ENCODE data around the gene TMEM42.
"Not testable (repeated sequence)": the region's sequence is repeated elsewhere in the genome, so short reads cannot be mapped to it uniquely, and the experiment has no call there.

Gene TMEM42

DNA sequence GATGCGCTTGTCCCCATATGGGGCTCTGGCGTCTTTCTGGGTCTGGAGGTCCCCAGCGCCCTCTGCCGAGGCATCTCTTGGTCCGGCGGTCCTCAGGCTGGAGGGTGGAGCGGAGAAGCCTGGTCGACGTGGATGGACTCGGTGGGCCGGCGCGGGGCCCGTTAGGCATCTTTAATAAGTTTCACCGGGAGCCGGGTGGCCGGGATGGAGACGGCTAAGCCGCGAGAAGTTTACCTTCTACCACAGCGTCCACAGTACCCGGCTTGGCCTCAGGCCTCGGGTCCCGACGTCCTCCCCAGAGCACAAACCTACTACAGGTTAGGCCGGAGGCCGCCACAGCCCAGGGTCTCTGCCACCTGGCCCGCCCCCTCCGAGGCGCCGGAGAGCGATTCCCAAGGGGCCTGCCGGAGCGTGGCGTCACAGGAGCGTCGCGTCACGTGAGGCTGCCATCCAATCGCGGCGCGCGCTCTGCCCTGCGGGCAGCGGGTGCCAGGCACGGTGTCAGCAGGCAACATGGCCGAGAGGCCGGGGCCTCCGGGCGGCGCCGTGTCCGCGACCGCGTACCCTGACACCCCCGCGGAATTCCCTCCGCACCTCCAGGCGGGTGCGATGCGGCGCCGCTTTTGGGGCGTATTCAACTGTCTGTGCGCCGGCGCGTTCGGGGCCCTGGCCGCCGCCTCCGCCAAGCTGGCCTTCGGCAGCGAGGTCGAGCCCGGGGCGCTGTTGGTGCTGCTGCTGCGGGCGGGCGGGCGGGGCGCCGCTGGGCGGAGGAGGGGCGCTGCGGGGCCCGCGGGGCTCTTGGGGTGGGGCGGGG lies at the start of gene TMEM42:
Gene TMEM42, plus strand, starts transcription at position 501 of the 814 bp plus-strand sequence. Its CDS starts 13 bp downstream, at position 514.
- DNase-seq = peak; percentile 90

DNA sequence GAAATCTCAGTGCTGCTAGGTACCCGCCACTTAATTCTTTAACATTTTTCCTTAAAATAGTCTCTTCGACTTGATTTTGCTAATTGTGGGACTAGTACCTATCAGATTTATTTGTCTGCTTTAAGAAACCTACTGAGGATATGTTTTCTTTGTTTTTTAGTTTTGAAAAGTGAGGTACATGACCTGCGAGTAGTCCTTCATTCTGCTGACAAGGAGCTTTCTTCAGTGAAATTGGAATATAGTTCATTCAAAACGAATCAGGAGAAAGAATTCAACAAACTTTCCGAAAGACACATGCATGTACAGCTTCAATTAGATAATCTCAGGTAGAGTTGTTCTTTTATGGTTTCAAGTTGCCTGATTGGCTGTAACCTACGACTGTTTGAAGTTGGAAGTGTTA lies 47.0 kb upstream of the TMEM42 start:
- DNase-seq = no peak

DNA sequence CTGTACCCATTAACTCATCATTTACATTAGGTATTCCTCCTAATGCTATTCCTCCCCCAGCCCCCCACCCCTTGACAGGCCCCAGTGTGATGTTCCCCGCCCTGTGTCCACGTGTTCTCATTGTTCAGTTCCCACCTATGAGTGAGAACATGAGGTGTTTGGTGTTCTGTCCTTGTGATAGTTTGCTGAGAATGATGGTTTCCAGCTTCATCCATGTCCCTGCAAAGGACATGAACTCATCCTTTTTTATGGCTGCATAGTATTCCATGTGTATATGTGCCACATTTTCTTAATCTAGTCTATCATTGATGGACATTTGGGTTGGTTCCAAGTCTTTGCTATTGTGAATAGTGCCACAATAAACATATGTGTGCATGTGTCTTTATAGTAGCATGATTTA lies 45.4 kb upstream of the TMEM42 start:
- not testable (repeated sequence) for DNase-seq

DNA sequence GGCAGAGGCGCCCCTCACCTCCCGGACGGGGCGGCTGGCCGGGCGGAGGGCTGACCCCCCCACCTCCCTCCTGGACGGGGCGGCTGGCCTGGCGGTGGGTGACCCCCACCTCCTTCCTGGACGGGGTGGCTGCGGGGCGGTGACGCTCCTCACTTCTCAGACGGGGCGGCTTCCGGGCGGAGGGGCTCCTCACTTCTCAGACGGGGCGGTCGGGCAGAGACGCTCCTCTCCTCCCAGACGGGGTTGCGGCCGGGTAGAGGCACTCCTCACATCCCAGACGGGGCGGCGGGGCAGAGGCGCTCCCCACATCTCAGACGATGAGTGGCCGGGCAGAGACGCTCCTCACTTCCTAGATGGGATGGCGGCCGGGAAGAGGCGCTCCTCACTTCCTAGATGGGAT lies 40.5 kb upstream of the TMEM42 start:
- DNase-seq = not testable (repeated sequence)

DNA sequence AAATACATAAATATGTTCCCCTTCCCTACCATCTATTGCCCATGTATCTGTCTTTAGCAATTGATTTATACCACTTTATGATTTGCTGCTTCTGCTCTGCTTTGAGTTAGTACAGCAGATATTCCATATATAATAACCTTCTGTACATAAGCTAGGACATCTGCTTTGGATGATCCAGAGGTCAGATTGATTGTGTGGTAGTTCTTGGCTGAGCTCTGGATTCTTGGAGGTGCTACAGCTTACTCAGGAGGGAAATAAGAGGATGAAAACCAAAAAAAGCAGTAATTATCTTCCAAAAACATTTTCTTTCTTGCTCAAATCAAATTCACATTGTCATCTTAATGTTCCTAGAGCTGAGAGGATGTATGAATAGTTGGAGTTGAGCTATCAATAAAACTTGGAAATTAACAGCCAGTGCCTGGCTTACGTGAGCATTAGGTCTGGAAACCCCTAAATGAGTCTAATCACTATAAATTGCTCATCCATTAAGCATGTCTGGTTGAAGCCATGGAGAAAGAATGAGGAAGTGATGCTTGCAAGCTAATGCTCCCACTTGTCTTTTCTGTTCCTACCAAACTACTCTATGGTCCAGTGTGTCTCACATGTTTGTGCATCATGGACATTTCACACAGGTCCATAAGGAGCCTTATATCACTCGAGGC lies 36.3 kb upstream of the TMEM42 start:
- no peak for DNase-seq

DNA sequence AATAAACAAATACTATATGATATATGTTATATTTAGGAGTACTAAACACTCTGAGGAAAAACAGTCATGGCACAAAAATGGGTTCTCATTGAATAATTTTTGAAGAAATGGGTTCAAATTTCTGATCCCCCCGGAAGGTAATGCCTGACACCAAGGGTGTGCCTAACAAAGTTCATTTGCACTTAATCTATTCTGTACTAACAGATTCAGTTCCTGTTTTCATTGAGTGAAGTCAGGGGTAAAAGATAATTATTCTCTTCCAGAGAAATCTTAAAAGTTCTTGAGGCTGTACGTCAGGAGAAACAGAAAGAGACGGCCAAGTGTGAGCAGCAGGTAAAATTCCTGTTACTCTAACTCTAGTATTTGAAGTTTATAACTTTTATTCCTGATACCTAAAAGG lies 34.5 kb upstream of the TMEM42 start:
- no peak for DNase-seq

DNA sequence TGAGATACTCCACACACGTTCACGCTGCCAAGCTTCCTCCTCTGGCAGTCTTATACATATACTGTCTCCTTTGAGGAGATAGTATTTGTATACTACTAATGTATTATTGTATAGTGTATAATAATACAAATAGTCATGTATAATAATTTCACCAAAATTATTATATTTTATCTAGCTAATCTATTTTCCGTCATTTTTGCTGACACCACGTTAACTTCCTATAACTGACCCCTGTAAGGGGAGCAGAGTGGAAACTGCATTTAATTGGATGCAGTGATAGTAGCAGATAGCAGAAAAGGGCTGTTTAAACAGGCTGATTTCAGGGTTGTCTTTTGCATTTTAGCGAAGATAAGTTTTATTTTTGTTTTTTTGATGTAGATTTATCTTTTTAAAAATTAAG lies 30.5 kb upstream of the TMEM42 start:
- no peak for DNase-seq

DNA sequence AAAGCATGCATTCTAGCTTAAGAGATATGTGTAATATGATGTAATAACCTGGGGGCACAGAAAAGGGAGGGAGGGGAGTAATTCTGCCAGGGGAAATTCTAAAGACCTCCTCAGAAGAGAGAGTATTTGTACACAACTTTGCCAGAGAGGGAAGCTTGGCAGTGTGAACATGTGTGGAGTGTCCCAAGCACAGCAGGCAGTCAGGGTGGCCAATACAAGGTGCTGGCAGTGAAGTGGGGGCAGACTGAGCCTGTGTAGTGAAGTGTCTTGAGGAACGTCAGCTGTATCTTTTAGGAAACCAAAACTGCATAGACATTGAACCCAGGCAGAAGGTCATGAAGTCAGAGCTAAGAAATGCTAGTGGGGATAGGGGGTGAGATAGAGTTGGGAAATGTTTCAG lies 29.7 kb upstream of the TMEM42 start:
- DNase-seq = no peak

DNA sequence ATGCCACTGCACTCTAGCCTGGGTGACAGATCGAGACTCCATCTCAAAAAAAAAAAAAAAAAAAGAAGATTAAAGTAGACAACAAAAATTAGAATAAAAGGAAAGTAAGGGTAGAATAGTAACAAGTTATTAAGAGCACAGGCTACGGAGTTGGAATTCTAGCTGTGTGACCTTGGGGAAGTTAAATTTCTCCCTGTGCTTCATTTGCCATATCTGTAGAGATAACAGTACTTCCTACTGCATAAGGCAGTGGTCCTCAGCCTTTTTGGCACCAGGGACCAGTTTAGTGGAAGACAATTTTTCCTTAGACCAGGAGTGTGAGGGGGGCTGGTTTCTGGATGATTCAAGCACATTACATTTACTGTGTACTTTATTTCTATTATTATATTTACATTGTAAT lies 28.7 kb upstream of the TMEM42 start:
- no peak for DNase-seq

DNA sequence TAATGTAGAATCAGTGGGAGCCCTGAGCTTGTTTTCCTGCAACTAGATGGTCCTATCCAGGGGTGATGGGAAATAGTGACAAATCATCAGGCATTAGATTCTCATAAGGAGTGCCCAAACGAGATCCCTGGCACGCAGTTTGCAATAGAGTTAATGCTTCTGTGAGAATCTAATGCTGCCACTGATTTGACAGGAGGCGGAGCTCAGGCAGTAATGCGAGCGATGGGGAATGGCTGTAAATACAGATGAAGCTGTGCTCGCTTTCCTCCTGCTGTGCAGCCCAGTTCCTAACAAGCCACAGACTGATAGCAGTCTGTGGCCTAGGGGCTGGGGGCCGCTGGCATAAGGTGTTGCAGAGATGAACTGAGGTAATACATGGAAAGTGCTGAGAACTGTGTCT lies 28.3 kb upstream of the TMEM42 start:
- DNase-seq = no peak

DNA sequence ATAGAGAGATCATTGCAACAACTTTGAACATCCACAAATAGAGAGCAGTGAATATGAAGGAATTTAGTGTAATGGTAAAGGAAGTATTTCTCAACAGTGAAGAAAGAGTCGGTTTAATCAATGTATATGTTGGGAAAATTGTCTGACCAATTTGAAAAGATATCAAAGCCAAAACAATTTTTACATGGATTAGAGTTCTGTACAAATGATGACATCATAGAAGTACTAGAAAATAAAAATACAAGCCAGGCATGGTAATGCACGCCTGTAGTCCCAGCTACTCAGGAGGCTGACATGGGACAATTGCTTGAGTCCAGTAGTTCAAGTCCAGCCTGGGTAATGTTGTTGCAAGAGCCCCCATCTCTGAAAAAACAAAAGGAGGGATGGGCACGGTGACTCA lies 26.0 kb upstream of the TMEM42 start:
- DNase-seq = no peak

DNA sequence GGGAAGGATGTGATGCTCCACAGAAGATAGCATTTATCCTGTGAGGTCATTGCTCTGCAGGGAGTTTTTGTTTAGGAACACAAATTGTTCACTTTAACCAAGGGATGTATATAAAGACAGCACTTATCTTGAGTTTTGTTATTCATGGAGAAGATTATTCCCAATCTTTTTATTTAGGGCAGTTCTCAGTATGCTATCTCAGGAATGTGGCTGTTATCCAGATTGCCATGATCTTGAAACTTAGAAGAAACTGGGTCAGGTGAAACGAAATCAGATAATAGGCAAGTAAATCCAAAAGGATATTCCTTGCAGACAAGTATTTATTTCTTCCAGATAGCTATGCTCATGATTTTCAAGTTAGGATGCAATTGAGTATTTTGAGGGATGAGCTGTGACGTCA lies 19.3 kb upstream of the TMEM42 start:
- DNase-seq = no peak

DNA sequence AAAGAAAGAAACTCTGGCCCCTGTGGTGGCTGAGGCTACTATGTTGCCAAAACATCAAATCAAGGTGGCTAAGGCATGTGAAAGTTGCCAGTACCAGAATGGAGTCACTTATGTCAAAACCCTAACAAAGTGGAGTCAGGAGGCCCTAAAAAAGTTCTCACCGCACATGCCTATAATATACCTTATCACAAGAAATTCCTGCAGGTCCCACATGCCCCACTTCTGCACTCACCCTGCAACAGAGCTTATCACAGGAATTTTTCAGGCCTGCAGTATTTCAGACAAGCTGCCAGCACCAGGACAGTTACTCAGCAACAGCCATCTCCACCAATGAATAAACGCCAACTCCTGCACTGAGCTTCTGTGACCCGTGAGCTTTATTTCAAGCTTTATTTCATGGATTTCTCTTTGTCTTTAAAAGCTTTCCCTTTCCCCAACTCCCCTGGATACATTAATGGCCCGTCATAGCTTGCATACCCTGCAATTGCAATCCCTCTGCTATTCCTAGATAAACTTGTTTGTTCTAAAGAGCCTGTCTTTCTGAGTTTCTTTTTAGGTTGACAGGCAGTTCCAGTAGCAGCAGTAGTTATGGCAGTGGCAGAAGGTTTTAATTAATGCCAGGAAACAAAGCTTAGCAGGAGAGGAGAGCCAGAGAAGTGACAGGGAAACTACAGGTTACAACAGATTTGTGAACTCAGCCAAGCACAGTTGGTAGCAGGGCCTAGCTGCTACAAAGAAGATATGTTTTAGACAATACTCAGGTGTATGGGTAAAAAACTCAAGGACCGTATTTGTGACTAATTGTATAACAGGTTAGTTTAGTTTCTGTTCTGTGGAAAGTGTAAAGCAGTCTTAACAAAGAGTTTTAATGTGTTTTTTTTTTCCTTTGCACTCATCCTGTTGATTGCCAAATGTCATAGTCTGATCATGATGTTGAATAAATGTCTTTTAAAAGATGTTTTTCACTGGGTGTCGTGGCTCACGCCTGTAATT lies 15.9 kb upstream of the TMEM42 start:
- DNase-seq = no peak

DNA sequence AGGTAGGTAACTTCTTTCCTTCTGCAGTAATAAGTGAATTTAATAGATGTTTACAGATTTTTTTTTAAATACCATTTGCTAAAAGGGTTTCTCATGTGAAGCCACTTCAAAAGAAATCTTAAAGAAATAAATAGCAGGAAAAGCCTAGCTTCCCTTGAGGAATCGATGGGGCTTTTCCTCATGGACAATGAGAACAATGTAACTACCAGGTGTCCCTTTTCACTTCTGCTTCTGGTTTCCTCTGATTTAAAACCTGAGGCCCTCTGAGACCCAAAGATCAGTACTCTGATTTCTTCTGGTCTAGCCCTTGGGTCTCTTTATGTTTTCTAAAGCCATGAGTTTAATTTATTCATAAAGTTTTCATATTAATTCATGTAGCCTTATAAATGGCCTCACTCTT lies 13.1 kb upstream of the TMEM42 start:
- no peak for DNase-seq

DNA sequence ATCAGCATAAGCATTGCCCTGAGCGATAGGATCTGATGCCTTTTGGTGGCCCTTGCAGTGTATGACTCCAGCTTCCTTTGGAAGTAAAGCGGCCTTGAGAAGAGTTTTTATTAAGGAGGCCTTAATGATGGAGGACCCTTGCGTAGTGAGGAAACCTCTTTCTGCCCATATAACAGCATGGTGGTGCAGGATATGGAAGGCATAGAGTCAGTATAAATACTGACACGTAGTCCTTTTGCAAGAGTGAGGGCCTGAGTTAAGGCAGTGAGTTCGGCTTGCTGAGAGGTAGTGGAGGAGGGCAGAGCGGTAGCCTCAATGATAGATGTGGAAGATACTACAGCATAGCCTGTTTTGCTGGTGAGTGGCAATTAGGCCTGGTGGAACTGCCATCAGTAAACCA lies 5.0 kb upstream of the TMEM42 start:
- DNase-seq = not testable (repeated sequence)

DNA sequence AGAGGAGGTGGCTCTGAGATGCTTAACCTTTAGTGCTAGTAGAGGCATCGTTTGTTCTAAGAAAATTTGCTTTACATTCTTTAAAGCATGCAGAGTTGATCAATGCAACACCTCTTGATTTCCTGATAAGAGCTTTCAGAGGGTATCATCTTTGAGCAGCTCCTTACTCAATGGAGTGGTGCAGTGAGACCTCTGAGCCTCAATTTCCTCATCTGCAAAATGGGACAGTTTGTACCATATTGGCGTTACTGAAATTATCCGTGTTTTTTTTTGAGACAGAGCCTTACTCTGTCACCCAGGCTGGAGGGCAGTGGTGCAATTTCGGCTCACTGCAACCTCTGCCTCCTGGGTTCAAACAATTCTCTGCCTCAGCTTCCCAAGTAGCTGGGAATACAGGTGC lies 1.6 kb upstream of the TMEM42 start:
- DNase-seq = no peak

DNA sequence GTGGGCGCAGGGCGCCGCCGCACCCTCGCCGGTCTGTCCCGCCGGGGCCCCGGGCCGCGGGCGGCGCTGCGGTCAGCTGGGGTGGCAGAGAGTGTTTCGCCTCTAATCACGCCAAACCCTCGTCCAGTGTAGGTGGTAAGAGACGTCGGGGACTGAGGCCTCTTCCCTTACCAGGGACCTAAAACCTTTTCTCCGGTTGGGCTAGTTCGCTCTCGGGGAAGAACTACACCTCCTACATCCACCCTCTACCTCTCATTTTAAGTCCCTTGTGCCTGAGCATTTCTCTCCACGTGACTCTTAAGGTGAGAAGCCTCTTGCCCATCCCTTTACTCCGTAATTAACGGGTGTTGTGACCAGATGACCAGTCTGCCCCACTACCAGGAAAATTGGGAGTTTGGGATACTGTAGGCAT lies 520 bp downstream of the TMEM42 start:
- DNase-seq = peak; percentile 33

DNA sequence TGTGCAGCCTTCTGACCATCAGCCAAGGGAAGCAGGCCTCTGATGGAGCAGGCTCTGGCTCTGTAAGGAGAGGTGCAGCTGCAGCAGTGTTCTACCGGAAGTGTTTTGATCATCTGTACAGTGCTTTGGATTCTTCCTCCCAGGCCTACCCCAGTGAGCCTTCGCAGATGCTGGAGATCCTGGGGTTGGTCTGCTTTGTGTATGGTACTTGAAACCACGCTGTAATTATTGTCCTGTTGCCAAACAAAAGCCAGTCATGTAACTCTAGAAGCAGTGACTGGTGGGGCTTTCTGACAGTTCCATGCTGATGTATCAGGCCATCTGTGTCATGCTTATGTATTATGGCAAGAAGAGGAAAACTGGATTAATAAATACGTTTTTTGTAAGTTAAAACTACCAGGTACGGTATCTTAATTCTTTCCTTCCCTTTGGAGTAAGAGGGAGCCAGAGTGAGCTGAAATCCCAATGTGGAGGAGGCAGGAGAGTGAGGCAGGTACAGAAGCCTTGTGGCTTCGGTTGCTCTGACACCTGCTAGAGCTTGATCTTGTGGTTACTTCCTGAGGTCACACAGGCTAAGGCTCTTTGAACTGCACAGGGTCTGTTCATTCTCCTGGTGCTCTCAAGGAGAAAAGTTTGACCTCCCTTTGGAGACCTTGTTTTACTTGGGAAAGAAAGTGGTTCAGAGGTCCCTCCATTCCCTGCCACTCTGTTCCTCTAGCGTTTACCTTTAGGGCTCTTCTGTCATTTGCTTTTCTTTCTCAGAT lies 3.7 kb downstream of the TMEM42 start:
- no peak for DNase-seq

DNA sequence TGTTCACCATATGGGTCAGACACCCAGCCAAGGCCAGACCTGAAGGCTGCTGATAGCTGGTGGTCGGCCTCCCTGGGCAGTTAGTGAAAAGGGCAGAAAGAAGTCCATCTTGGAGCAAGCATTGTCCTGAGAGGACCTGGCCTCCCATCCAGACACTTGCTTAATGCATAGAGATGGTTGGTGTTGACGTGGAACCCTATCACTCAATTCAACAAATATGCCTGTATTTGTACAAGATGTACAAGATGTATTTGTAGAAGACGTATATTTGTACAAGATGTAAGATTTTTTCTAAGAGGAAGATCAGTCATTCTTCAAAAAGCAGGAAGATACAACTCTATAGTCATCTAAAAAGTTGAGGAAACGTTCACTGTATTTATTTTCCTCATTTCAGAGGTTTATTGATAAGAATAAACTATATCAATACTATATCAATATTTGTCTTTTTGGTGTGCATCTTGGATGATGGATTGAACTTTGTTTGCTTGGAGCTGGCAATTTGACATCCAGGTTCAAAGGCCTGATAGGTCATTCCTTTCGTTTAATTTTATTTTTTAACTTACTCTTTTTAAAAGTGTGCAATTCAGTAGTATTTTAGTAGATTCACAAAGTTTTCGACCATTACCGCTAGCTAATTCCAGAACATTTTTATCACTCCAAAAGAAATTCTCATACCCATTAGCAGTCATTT lies 5.9 kb downstream of the TMEM42 start:
- DNase-seq = no peak

DNA sequence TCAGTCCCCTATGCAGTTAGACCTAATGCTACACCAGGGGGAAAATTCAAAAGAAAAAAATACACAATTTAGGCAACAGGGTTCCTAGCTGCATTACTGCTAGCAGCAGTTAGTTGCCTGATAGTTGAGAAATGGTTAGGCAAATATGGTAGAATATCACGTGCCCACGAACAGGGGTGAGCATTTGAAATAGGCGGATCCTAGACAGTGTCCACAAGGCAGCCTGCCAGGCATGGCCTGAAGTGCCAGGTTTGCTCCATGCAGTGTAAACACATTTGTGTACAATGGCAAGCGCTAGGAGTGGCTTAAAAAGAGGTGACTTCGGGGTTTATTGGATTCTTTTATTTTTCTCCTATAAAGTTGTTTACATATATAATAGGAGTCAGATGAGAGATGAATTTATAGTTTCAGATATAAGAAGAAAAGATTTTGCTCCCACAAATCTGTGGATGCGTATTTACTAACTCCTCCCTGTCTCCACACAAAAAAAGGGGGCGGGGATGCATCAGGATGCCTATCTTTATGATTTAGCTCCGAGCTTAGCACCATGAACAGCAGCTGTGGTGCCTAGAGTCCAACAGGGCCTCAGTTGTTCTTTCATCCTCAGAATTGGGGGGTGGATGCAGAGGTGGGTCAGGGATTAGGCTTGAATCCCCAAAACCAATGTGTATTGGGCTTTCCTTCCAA lies 8.8 kb downstream of the TMEM42 start:
- DNase-seq = no peak

DNA sequence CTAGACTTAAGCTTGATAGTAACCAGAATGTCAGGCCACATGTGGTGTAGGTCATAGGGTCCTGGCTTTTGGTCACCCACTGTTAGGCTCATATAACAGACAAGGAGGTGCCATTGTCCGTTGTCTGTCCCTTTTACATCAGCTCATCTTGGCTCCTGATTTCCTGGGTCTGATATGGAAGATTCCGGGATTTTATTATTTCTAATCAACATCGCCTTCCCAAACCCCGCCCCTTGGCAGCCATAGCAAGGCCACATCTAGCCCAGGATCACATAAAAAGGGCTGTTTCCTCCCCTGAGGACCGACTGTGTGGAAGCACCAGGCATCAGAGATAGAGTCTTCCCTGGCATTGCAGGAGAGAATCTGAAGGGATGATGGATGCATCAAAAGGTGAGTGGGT lies 12.6 kb downstream of the TMEM42 start, which contains the start of gene TGM4:
Gene TGM4, plus strand, starts transcription at position 301 of the 400 bp plus-strand sequence. Its CDS starts 71 bp downstream, at position 372.
- DNase-seq = no peak

Data from NCI-H82 (cell line).